Subcutaneous adipose tissue (tissue), 4 donors: Measurements from ENCODE around the gene CMIP. TPM values are rescaled to one million over a fixed set of nuclear protein-coding genes. Genes with fewer than 3 reads are reported as not detected.

Experiments
- small RNA-seq: library from RNA; depleted of rRNA; stranded (forward); fragments of <200 nt; gene quantifications from one replicate; pipeline ENCODE3, GENCODE V24; 2016
- total RNA-seq, 4 donors: library from RNA; depleted of rRNA; stranded (reverse); fragments of >200 nt; gene quantifications; one replicate each; pipeline ENCODE4 v1.1.0, GENCODE V29; 2016
- TF ChIP-seq, protein P1 (sequence below): fragments of 450-650 bp; IDR thresholded peaks from one replicate; pipeline ENCODE4 v1.5.1; 2016; ENCODE audit warnings: low read depth, mild to moderate bottlenecking, control low read depth, antibody characterized with exemption, moderate library complexity

CMIP gene
- total RNA-seq, 4 donors from 2014 or later, result 19.9 to 40.3 (median 26.0) TPM

GRCh38 chr16:81752876-81753227 lies 308.2 kb downstream of the CMIP start:
- TF ChIP-seq, protein P1, sequence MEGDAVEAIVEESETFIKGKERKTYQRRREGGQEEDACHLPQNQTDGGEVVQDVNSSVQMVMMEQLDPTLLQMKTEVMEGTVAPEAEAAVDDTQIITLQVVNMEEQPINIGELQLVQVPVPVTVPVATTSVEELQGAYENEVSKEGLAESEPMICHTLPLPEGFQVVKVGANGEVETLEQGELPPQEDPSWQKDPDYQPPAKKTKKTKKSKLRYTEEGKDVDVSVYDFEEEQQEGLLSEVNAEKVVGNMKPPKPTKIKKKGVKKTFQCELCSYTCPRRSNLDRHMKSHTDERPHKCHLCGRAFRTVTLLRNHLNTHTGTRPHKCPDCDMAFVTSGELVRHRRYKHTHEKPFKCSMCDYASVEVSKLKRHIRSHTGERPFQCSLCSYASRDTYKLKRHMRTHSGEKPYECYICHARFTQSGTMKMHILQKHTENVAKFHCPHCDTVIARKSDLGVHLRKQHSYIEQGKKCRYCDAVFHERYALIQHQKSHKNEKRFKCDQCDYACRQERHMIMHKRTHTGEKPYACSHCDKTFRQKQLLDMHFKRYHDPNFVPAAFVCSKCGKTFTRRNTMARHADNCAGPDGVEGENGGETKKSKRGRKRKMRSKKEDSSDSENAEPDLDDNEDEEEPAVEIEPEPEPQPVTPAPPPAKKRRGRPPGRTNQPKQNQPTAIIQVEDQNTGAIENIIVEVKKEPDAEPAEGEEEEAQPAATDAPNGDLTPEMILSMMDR, result no peak

- TF ChIP-seq, protein P1, result no peak
These were observed 310.2 kb downstream of the CMIP start for GRCh38 chr16:81754858-81755257.

DNA sequence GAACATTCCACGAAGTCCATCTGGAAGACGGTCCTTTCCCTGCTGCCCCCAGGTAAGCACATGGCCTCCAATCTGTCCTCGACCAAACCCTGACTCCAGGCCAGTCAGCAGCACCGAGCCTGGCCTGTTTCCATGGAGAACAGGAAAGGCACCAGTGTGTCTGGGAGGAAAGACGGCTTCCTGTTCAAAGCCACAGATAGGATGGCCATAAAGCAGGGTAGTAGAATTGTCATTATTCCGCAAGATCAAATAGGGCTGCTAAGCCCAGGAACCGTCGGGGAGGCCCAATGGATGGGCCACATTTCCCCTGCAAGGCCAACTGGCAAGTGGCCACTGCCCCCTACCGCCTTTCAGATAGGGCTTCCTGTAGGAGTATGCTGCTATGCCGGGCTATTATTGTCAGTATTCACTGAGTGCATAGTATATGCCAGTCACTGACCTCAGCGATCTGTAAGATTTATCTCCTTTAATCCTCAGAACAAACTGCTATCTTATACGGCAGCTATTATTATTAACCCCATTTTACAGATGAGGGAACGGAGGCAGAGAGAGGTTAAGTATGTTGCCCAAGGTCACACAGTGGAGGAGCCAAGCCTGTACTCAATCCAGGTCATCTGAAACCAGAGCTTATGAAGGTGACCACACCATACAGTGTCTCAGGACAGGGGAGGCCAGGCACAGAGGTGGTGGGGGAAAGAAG lies 311.5 kb downstream of the CMIP start:
- TF ChIP-seq, protein P1, result no peak

DNA sequence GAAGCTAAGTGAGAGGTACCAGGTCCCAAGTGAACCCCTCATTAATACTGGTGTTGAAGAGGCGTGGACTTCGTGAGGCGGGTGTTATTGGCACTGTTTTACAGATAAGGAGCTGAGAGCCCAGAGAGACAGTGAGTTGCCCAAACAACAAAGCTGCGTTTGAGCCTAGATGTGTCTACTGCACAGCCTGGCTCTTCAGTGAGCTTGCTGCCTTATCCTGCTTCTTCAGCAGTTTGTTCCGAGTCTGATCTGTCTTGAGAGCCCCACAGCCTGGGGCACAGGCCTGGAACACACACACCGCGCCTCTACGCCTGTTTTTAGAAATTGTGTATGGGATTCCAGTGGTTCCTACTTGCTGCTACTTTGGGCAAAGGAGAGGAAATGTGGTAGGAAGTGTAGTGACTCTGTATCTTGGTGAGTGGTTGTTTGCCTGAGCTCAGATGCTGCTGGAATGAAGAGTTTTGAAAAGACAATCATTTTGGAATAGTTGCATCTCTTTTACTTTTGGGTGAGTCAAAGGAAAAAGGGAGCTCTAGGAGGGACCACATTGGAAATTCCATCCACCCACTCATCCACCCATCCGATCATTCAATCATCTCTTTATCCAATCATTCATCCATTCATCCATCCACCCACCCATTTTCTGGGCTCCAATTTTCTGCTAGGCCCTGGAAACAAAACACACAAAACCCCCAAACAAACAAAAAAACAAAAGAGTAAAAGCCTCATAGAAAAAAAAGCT lies 312.2 kb downstream of the CMIP start:
- TF ChIP-seq, protein P1, result no peak

GRCh38 chr16:81758376-81758775 lies 313.8 kb downstream of the CMIP start:
- TF ChIP-seq, protein P1, result no peak

Small RNA genes lying within 50 kb of the gene (small RNA-seq; reads per million reads assigned to genes)
- gene MIR6504, result not detected
- not detected for gene MIR7854

Other genes with a start within 250 kb of the CMIP start
- not detected for gene BCO1, start 206.1 kb upstream of the CMIP start, total RNA-seq
- gene GAN, start 129.8 kb upstream of the CMIP start, total RNA-seq, result 1 to 10 TPM; 7.5 to 9.5 (median 9.4) TPM